Measurements from ENCODE around the gene STAT3. TPM values are rescaled to one million over a fixed set of nuclear protein-coding genes. Genes with fewer than 3 reads are reported as not detected.
A peak's percentile ranks its signal among the peaks of the same experiment; 100 is the strongest.

The STAT3 gene
- total and polyA plus RNA-seq, 2 of the 13 experiments (the other 11 are each of a cell fraction or from before 2014, with no cell fraction given) = 61.8 to 62.4 TPM

GRCh38 chr17:42271006-42271778, 117.0 kb downstream of the STAT3 start (continued):
- no peak for TF ChIP-seq ZUFSP (CRISPR knock-in tag; IDR thresholded peaks at IDR 0.05; ENCODE audit: borderline replicate concordance)
- TF ChIP-seq ZIK1 (CRISPR knock-in tag; IDR thresholded peaks at IDR 0.05; ENCODE audit: borderline replicate concordance, low read depth) = no peak
- TF ChIP-seq ZSCAN29 (CRISPR knock-in tag; conservative IDR thresholded peaks at IDR 0.05) = no peak

DNA sequence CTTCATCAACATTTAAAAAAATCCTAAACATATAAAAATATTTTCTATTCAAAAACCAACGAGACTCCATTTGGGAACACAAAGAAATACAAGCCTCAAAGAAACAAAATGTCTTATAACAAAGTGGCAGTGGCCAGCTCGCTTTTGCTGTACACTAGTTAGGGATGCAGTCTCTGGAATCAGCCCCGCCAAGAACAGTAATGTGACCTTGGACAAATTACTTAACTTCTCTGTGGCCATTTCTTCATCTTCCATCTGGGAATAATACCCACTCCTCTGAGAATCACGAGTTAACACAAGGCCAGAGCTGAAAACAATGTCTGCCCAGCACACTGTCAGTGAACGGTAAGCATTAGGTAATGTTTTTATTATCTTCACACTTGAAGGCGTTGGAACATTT, 117.6 kb downstream of the STAT3 start:
- in situ Hi-C loops (cut with HindIII; ENCODE audit: extremely low pct_ligation_motif_present, low pct_unique_long_range_greater_than_20kb) = no loop called here
- Histone ChIP-seq H3K9me3 (ENCODE audit: low read length) (no peaks in the 10 kb centered on the region), H2AFZ (ENCODE audit: low read length) (no peak overlapping the region), H3K79me2 (ENCODE audit: insufficient read depth, low read length) (peaks cover 81% of the 10 kb centered on the region), H4K20me1 (ENCODE audit: insufficient read depth, low read length) (no peaks in the 10 kb centered on the region; the same call in 1 of the 2 replicates), H3K4me3 (replicated peaks in 1 of 3; ENCODE audit: insufficient read depth in 1 of 3, low read depth in 2 of 3, low read length in 3 of 3) (no peak overlapping the region), H3K4me2 (ENCODE audit: low read depth, low read length) (0 out of 2 replicates have a peak overlapping the region, but pooled peaks have one; percentile 3), H3K27ac (ENCODE audit: extremely low read length, insufficient read depth, low read length) (no peak overlapping the region), H3K36me3 (replicated peaks in 1 of 2; ENCODE audit: control insufficient read depth in 1 of 2, insufficient read depth in 2 of 2, low read length in 2 of 2) (no peaks in the 10 kb centered on the region), H3K27me3 (ENCODE audit: control insufficient read depth in 1 of 2, insufficient read depth in 2 of 2, low read length in 2 of 2) (no peaks in the 10 kb centered on the region; a peak in 1 of 5 replicates), H3K9ac (ENCODE audit: insufficient read depth, low read depth, low read length) (no peak overlapping the region), H3K4me1 (ENCODE audit: insufficient read depth, low read length) (peaks cover 88% of the 10 kb centered on the region)
- no peak for FAIRE-seq
- CTCF ChIA-PET (ENCODE audit: low intra/inter-chr PET ratio, low total read pairs) = no interaction called here
- intact Hi-C loops (cut with micrococcal nuclease; ENCODE audit: unreplicated experiment) = no loop called here
- DNase-seq (ENCODE audit: low spot score) = no peak
- no TSS peak for BruUV-seq (replicated peaks)
- POLR2A ChIA-PET = interaction anchor here (1.8 to 2.2 kb wide), 2 partner anchors 9 to 22 kb away, joined by 6 to 13 read pairs; no protein-coding TSS in a partner anchor
- 76% methylated on average over 6 of the region's 6 CpGs for whole genome bisulfite sequencing (ENCODE audit: low lambda C conversion rate)
- ATAC-seq = no peak
- TF ChIP-seq GABPA (IDR thresholded peaks at IDR 0.05; ENCODE audit: low read depth, low read length) (no peak), GABPA (CRISPR knock-in tag; IDR thresholded peaks at IDR 0.05; ENCODE audit: low read depth) (no peak), LCORL (IDR thresholded peaks at IDR 0.05) (no peak), LCORL (CRISPR knock-in tag; IDR thresholded peaks at IDR 0.05) (no peak), IRF9 (CRISPR knock-in tag; IDR thresholded peaks at IDR 0.05; ENCODE audit: borderline replicate concordance) (no peak), ZFP1 (CRISPR knock-in tag; IDR thresholded peaks at IDR 0.05) (no peak), ZNF383 (CRISPR knock-in tag; IDR thresholded peaks at IDR 0.05; ENCODE audit: borderline replicate concordance) (no peak), ZNF883 (CRISPR knock-in tag; IDR thresholded peaks at IDR 0.05; ENCODE audit: not compliant biosample characterization) (no peak), ZSCAN5A (CRISPR knock-in tag; IDR thresholded peaks at IDR 0.05; ENCODE audit: borderline replicate concordance) (no peak), TGIF2 (CRISPR knock-in tag; IDR thresholded peaks at IDR 0.05) (no peak), BRCA1 (CRISPR knock-in tag; IDR thresholded peaks at IDR 0.05) (no peak), JUNB (CRISPR knock-in tag; IDR thresholded peaks at IDR 0.05; ENCODE audit: borderline replicate concordance) (no peak), RORA (CRISPR knock-in tag; IDR thresholded peaks at IDR 0.05) (no peak), PLSCR1 (CRISPR knock-in tag; IDR thresholded peaks at IDR 0.05; ENCODE audit: borderline replicate concordance) (no peak), SP2 (CRISPR knock-in tag; IDR thresholded peaks at IDR 0.05) (no peak)
